H1 (cell line): ENCODE data around the gene SH2D5. TPM values are rescaled to one million over a fixed set of nuclear protein-coding genes. Genes with fewer than 3 reads are reported as not detected.

Experiments used
- CTCF ChIA-PET: fragments of 300-600 bp; sonication (Branson Sonifier 250); formaldehyde crosslinking; loops from one replicate; lab custom pipeline; 2021; ENCODE audit not compliant: partially characterized antibody; lab: Charles Lee
- POLR2A ChIA-PET: fragments of 300-600 bp; sonication (Branson Sonifier 250); formaldehyde crosslinking; loops from one replicate; lab custom pipeline; 2021; ENCODE audit warnings: inconsistent platforms; ENCODE audit not compliant: partially characterized antibody; lab: Charles Lee
- DNase-seq, 2 experiments: peaks; one replicate each; pipeline versions ENCODE4 v3.0.0 to v3.0.0-alpha.2; 2010 to 2022; ENCODE audit warnings: low spot score in 2 of 2, low read depth in 1 of 2, mixed read lengths in 1 of 2
- FAIRE-seq: peaks from 2 replicates; lab custom pipeline; 2011; peaks lifted over from hg19 to GRCh38; lab: Jason Lieb, UNC
- H2AFZ ChIP-seq: 2 replicates; pipeline ENCODE4 v1.8.1; 2012; ENCODE audit warnings: low read length, inconsistent platforms
- H2AK5ac ChIP-seq: 2 replicates; pipeline ENCODE4 v1.6.1; 2013; ENCODE audit warnings: low read depth, low read length
- H2BK120ac ChIP-seq: replicated peaks from 2 replicates; pipeline ENCODE3; 2013; ENCODE audit warnings: low read depth, low read length, inconsistent platforms
- H2BK12ac ChIP-seq: 2 replicates; pipeline ENCODE4 v1.6.1; 2013; ENCODE audit warnings: low read depth, low read length
- H2BK15ac ChIP-seq: 2 replicates; pipeline ENCODE4 v1.6.1; 2013; ENCODE audit warnings: low read length
- H2BK20ac ChIP-seq: 2 replicates; pipeline ENCODE4 v1.6.1; 2013; ENCODE audit warnings: low read length
- H2BK5ac ChIP-seq: 2 replicates; pipeline ENCODE4 v1.6.1; 2013; ENCODE audit warnings: low read depth, low read length
- H3K14ac ChIP-seq: 2 replicates; pipeline ENCODE4 v1.6.1; 2013; ENCODE audit warnings: inconsistent platforms; ENCODE audit not compliant: insufficient read length
- H3K18ac ChIP-seq: 2 replicates; pipeline ENCODE4 v1.6.1; 2013; ENCODE audit warnings: low read length; ENCODE audit errors: extremely low read depth
- H3K23ac ChIP-seq: 2 replicates; pipeline ENCODE4 v1.6.1; 2013; ENCODE audit warnings: inconsistent platforms; ENCODE audit not compliant: insufficient read length
- H3K23me2 ChIP-seq: 2 replicates; pipeline ENCODE4 v1.6.1; 2013; ENCODE audit warnings: low read depth, low read length
- H3K27ac ChIP-seq: 2 replicates; pipeline ENCODE4 v1.6.1; 2011; ENCODE audit warnings: low read depth, low read length, inconsistent platforms
- H3K27me3 ChIP-seq, 4 experiments: replicated peaks in 1 of 4; 1 replicate in 1 of 4; 2 replicates in 3 of 4; pipeline versions ENCODE4 v1.6.1 to v1.8.1; 2011 to 2013; ENCODE audit warnings: low read length in 3 of 4, mild to moderate bottlenecking in 3 of 4, inconsistent platforms in 2 of 4, mixed read lengths in 2 of 4, moderate library complexity in 1 of 4; ENCODE audit not compliant: control insufficient read depth in 3 of 4, insufficient read depth in 3 of 4; ENCODE audit errors: extremely low read depth in 1 of 4
- H3K36me3 ChIP-seq, 4 experiments: 2 replicates each; pipeline versions ENCODE4 v1.6.1 to v1.8.1; 2011 to 2013; ENCODE audit warnings: mild to moderate bottlenecking in 4 of 4, low read length in 3 of 4, moderate library complexity in 2 of 4, control low read depth in 1 of 4, inconsistent platforms in 1 of 4; ENCODE audit not compliant: insufficient read depth in 4 of 4, control insufficient read depth in 2 of 4
- H3K4ac ChIP-seq: replicated peaks from 2 replicates; pipeline ENCODE3; 2013; ENCODE audit warnings: low read length, low read depth, mixed read lengths, inconsistent platforms; ENCODE audit not compliant: insufficient read length
- H3K4me1 ChIP-seq, 4 experiments: replicated peaks in 1 of 4; 1 replicate in 1 of 4; 2 replicates in 3 of 4; pipeline versions ENCODE4 v1.6.1 to v1.8.1; 2011 to 2013; ENCODE audit warnings: low read length in 3 of 4, inconsistent platforms in 2 of 4, mixed read lengths in 1 of 4; ENCODE audit not compliant: insufficient read depth in 4 of 4, control insufficient read depth in 3 of 4
- H3K4me2 ChIP-seq, 2 experiments: 2 replicates each; pipeline versions ENCODE4 v1.6.1 to v1.8.1; 2011 to 2013; ENCODE audit warnings: low read depth in 2 of 2, low read length in 2 of 2, control low read depth in 1 of 2, inconsistent platforms in 1 of 2, mild to moderate bottlenecking in 1 of 2; ENCODE audit not compliant: insufficient read depth in 1 of 2
- H3K4me3 ChIP-seq, 4 experiments: fragments of 200-600, 300-600 bp in 1 of 4; sonication (generic), shearing (Covaris generic), sonication (Bioruptor Twin) in 1 of 4; 2 replicates each; pipeline versions ENCODE4 v1.5.1 to v1.8.1; 2011 to 2016; ENCODE audit warnings: low read length in 4 of 4, low read depth in 3 of 4, control low read depth in 2 of 4, inconsistent platforms in 2 of 4, mild to moderate bottlenecking in 2 of 4, mixed read lengths in 1 of 4, moderate library complexity in 1 of 4; ENCODE audit not compliant: insufficient read depth in 2 of 4; ENCODE audit errors: extremely low read depth in 1 of 4
- H3K56ac ChIP-seq: replicated peaks from 2 replicates; pipeline ENCODE3; 2013; ENCODE audit warnings: low read depth, mild to moderate bottlenecking, mixed read lengths, low read length, inconsistent platforms; ENCODE audit not compliant: insufficient read length
- H3K79me1 ChIP-seq: 2 replicates; pipeline ENCODE4 v1.6.1; 2013; ENCODE audit warnings: low read depth, low read length, control low read depth
- H3K79me2 ChIP-seq, 2 experiments: 2 replicates each; pipeline versions ENCODE4 v1.6.1 to v1.8.1; 2012 to 2013; ENCODE audit warnings: low read length in 2 of 2, mild to moderate bottlenecking in 2 of 2, inconsistent platforms in 1 of 2; ENCODE audit not compliant: insufficient read depth in 2 of 2, control insufficient read depth in 1 of 2
- H3K9ac ChIP-seq, 4 experiments: replicated peaks in 1 of 4; 1 replicate in 1 of 4; 2 replicates in 3 of 4; pipeline versions ENCODE4 v1.6.1 to v1.8.1; 2011 to 2013; ENCODE audit warnings: low read depth in 3 of 4, low read length in 3 of 4, control low read depth in 2 of 4, mild to moderate bottlenecking in 2 of 4, moderate library complexity in 2 of 4, inconsistent platforms in 1 of 4; ENCODE audit errors: extremely low read depth in 1 of 4
- H3K9me3 ChIP-seq, 2 experiments: 2 replicates each; pipeline versions ENCODE4 v1.6.1 to v1.8.1; 2012 to 2013; ENCODE audit warnings: mild to moderate bottlenecking in 2 of 2, moderate library complexity in 2 of 2, control low read depth in 1 of 2, inconsistent platforms in 1 of 2, low read depth in 1 of 2, low read length in 1 of 2, mixed read lengths in 1 of 2; ENCODE audit not compliant: insufficient read depth in 2 of 2
- H4K20me1 ChIP-seq, 2 experiments: replicated peaks in 1 of 2; 2 replicates each; pipeline versions ENCODE3 to v1.8.1; 2011 to 2013; ENCODE audit warnings: inconsistent platforms in 2 of 2, low read length in 2 of 2, mild to moderate bottlenecking in 1 of 2; ENCODE audit not compliant: insufficient read depth in 2 of 2, control insufficient read depth in 1 of 2
- H4K5ac ChIP-seq: 2 replicates; pipeline ENCODE4 v1.6.1; 2013; ENCODE audit warnings: low read length, low read depth, mixed read lengths, inconsistent platforms; ENCODE audit not compliant: insufficient read length
- H4K8ac ChIP-seq: 2 replicates; pipeline ENCODE4 v1.8.0; 2013; ENCODE audit warnings: mild to moderate bottlenecking, moderate library complexity, low read length, inconsistent platforms; ENCODE audit not compliant: insufficient read depth; ENCODE audit errors: extremely low read depth
- H4K91ac ChIP-seq: replicated peaks from 2 replicates; pipeline ENCODE3; 2013; ENCODE audit warnings: low read length, mixed read lengths, inconsistent platforms; ENCODE audit not compliant: insufficient read length
- KDM4A ChIP-seq: IDR thresholded peaks from one replicate; pipeline ENCODE4 v1.7.1; 2012; ENCODE audit warnings: low read depth, mild to moderate bottlenecking, moderate library complexity, low read length, inconsistent platforms; ENCODE audit not compliant: severe bottlenecking
- KDM5A ChIP-seq: fragments of 200-600 bp; IDR thresholded peaks from 2 replicates; pipeline ENCODE4 v1.7.1; 2012; ENCODE audit warnings: mild to moderate bottlenecking, low read length, inconsistent platforms, mixed read lengths
- POU5F1 ChIP-seq: IDR thresholded peaks from 2 replicates; pipeline ENCODE4 v1.6.1; 2011; ENCODE audit warnings: low read depth, mild to moderate bottlenecking, low read length, moderate library complexity
- SIRT6 ChIP-seq: IDR thresholded peaks from one replicate; pipeline ENCODE4 v1.7.1; 2012; ENCODE audit warnings: low read length, inconsistent platforms
- SRF ChIP-seq: IDR thresholded peaks from 2 replicates; pipeline ENCODE4 v1.6.1; 2011; ENCODE audit warnings: mild to moderate bottlenecking, low read depth, low read length, moderate library complexity
- WGBS, 2 experiments: shearing (Covaris generic) in 1 of 2; methylation state at CpG; one replicate each; pipeline versions ENCODE4 v1.1.6 to v1.1.7; 2013 to 2015; ENCODE audit warnings: low lambda C conversion rate in 2 of 2, mixed read lengths in 2 of 2, inconsistent platforms in 1 of 2, low coverage in 1 of 2, missing lambda C conversion rate in 1 of 2; ENCODE audit not compliant: insufficient replicate concordance in 2 of 2, insufficient coverage in 1 of 2, insufficient read length in 1 of 2; ENCODE audit errors: extremely low coverage in 1 of 2, missing lambda C conversion rate in 1 of 2; 5-methylcytosine and 5-hydroxymethylcytosine counted together
- polyA plus RNA-seq, 7 experiments: library from polyadenylated mRNA; depleted of rRNA in 3 of 7; stranded (reverse) in 5 of 7; unstranded in 2 of 7; fragments of >200 nt in 5 of 7; fragments of 200-250 nt in 2 of 7; gene quantifications; 1 replicate in 5 of 7; 2 replicates in 1 of 7; 4 replicates in 1 of 7; pipeline versions ENCODE4 v1.2.1 to v1.2.3, GENCODE V29; 2011 to 2013; ENCODE audit warnings: missing spikeins in 2 of 7, mixed read lengths in 2 of 7
- total RNA-seq: library from RNA; stranded (reverse); fragmentation: NEBNext Ultra II Directional; extraction: Animal tissue kit (Norgen Biotek cat#: 25700); gene quantifications from 2 replicates; pipeline ENCODE4 v1.2.1, GENCODE V29; 2021

SH2D5 gene
- total and polyA plus RNA-seq, 2 of the 8 experiments (the other 6 are each of a cell fraction or from before 2014, with no cell fraction given), result 13.2 to 18.4 TPM

- Histone ChIP-seq H3K23me2 (peaks cover 11% of the 10 kb centered on the region; the same call in 1 of the 2 replicates), H3K23ac (no peak overlapping the region), H3K4ac (peak overlapping the region; percentile 54), H3K79me1 (no peaks in the 10 kb centered on the region), H3K14ac (no peak overlapping the region), H2AK5ac (no peak overlapping the region; the same call in 1 of the 2 replicates), H2BK5ac (0 out of 2 replicates have a peak overlapping the region, but pooled peaks have one; percentile 16), H3K27ac (no peak overlapping the region), H2BK20ac (no peak overlapping the region), H4K20me1 (peaks cover 1 to 3% of the 10 kb centered on the region in 2 experiments), H3K9me3 (no peaks in the 10 kb centered on the region), H2AFZ (no peak overlapping the region), H3K9ac (no peak overlapping the region), H3K27me3 (peaks cover 2 to 30% (median 27%) of the 10 kb centered on the region in 4 experiments), H2BK12ac (no peak overlapping the region), H2BK15ac (no peak overlapping the region), H4K91ac (no peak overlapping the region), H3K36me3 (no peaks in the 10 kb centered on the region), H3K4me3 (peak overlapping the region; percentile 32 to 71 (median 54)), H3K56ac (no peak overlapping the region), H3K4me2 (peak overlapping the region; percentile 97), H3K18ac (no peak overlapping the region; the same call in 1 of the 2 replicates), H3K79me2 (no peaks in the 10 kb centered on the region; a peak in 1 of 4 replicates), H3K4me1 (peaks cover 5 to 46% (median 35%) of the 10 kb centered on the region in 4 experiments), H4K5ac (no peak overlapping the region), H4K8ac (no peak overlapping the region), H2BK120ac (no peak overlapping the region)
- ChIA-PET POLR2A (interaction anchor here (1.0 to 7.8 kb wide), 5 partner anchors 10 to 95 kb away, joined by 3 to 68 read pairs (median 10); partner anchors contain the start of genes HP1BP3 and KIF17), CTCF (interaction anchor here (1.2 to 4.6 kb wide), 5 partner anchors 12 to 44 kb away, joined by 3 to 34 read pairs (median 6); partner anchors contain the start of gene KIF17)
- WGBS, 2 experiments, result 53% methylated on average over 21 of the region's 62 CpGs; no CpG with 5 or more reads in 1 of the 2 experiments
- FAIRE-seq (no peak), DNase-seq (peak in 1 of 2 experiments; percentile 49)
- TF ChIP-seq SIRT6, result no peak
- peak; percentile 23 for TF ChIP-seq KDM4A
- no peak for TF ChIP-seq POU5F1
- TF ChIP-seq KDM5A, result no peak
- TF ChIP-seq SRF, result no peak
Measured at GRCh38 chr1:20731057-20731991, 1.2 kb downstream of the SH2D5 start.
